HG03558 (cell line): ENCODE data around the gene CMSS1.
"Not testable (repeated sequence)": the region's sequence is repeated elsewhere in the genome, so short reads cannot be mapped to it uniquely, and the experiment has no call there.

Experiments
- ATAC-seq: cut with Tn5 transposase; IDR thresholded peaks from one replicate; pipeline ENCODE4 v1.9.1; 2021; ENCODE audit warnings: moderate number of reproducible peaks; ENCODE audit not compliant: unreplicated experiment; ENCODE audit errors: extremely low read depth

Gene CMSS1

GRCh38 chr3:100096286-100096685 lies 278.6 kb downstream of the CMSS1 start:
- ATAC-seq = not testable (repeated sequence)

- ATAC-seq = no peak
These were observed 279.2 kb downstream of the CMSS1 start for GRCh38 chr3:100096866-100097265.

DNA sequence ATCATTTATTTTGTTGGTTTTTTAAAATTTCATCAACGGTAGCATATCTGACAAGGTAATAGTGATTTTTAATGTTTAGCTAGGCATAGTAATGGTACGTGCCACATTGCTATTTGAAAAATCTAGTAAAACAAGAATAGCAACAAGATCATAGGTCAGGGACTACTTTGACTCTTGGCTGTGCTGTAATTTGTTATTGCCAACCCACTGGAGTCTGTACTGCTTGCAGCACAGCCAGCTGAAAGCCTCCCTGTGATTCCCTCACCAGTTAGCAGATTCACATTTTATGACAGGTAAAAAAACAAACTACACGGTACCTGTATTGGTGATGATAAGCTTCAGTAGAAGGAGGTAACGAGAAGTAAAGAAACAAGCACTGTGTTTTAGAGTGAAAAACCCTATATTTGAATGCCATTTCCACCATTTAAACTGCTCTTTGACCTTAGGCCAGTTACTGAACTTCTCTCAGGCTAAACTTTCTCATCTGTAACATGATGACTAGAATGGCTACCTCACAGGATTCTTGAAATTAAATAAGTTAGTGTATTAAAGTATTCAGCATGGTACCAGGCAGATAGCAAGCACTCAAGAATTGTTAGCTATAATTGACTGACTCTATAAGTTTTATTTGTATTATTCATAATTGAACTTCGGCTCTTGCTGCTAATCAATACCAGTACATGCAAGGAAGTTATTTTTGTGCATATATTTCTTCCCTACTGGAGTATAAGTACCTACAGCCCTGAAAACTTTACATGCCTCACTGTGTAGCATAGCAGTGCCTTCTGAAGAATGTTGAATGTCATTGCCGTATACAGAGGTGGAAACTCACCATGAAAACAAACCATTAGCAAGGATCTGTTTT lies 280.5 kb downstream of the CMSS1 start:
- ATAC-seq = no peak

- no peak for ATAC-seq
These were observed 281.1 kb downstream of the CMSS1 start for GRCh38 chr3:100098784-100099070.

- no peak for ATAC-seq
These were observed 282.0 kb downstream of the CMSS1 start for GRCh38 chr3:100099621-100100020.

GRCh38 chr3:100100425-100100824 lies 282.8 kb downstream of the CMSS1 start:
- no peak for ATAC-seq

GRCh38 chr3:100102757-100103156 lies 285.1 kb downstream of the CMSS1 start:
- ATAC-seq = no peak

DNA sequence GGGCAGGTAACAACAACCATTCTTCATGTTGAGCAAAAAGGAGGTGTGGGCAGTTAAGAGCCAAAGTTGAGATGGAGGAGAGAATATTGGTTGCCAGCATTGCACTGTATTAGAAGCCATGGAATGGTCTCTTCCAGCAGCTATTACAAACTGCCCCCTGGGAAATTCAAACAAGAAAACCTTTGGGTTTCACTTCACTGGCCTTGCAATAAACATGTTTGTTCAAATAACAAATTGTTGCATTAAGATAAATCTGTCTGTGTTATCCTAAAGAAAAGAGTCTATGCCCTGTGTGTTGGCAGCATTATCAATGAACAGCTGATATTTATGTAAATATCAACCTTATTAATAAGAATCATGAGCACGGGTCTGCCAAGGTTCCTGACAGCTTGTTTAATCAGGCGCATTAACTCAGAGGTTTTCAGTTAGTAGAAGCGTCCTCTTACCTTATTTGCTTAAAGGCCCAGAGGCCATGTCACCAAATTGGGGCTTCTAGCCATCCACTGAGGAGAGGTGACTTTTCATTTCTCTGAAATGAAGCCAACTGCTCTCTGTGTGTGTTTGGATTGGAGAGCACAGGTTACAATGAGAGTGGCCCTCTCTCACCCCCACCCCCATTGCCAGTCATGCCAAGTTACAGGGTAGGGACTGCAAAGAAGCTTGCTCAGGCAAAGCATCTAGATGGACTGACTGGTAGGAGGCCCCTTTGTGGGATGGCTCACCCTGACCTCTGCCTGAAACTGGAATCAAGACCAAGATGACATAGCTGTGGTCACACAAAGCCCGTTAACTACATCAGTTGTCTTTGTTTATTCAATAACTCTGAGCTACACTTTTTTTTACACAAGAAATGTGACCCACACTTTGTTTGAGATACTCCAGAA lies 286.1 kb downstream of the CMSS1 start:
- peak; percentile 73 for ATAC-seq

- ATAC-seq = peak; percentile 4
These were observed 286.8 kb downstream of the CMSS1 start for GRCh38 chr3:100104442-100104798.

GRCh38 chr3:100104817-100105413 lies 287.3 kb downstream of the CMSS1 start:
- no peak for ATAC-seq

GRCh38 chr3:100105501-100105900 lies 287.8 kb downstream of the CMSS1 start:
- peak; percentile 22 for ATAC-seq

- no peak for ATAC-seq
These were observed 288.4 kb downstream of the CMSS1 start for GRCh38 chr3:100106094-100106493.

- ATAC-seq = no peak
These were observed 289.0 kb downstream of the CMSS1 start for GRCh38 chr3:100106531-100107141.

DNA sequence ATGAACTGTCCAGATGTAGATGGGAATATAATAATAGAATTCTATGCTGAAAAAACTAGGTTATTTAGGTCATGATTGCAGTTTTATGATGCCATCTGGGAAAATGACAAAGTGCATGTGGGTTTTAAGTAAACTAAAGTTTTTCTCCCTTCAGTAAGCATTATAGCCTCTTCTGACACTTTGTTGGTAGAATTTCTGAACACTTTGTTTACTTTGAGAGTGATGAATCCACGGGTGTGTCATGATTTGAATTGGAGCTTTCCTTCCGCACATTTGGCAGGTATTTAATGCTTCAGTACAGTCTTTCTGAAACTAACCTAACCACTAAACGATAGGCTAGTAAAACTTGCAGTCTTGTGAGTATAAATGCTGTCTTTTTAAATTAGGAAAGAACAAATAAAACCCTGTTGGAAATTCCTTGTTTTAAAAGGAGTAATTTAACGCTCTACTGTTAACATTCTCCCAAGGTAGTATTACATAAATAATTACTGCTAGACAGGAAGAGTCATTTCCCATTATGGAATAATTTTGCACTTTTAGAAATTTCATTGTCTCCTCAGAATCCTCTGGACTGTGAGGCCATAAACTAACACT lies 289.7 kb downstream of the CMSS1 start:
- ATAC-seq = no peak

DNA sequence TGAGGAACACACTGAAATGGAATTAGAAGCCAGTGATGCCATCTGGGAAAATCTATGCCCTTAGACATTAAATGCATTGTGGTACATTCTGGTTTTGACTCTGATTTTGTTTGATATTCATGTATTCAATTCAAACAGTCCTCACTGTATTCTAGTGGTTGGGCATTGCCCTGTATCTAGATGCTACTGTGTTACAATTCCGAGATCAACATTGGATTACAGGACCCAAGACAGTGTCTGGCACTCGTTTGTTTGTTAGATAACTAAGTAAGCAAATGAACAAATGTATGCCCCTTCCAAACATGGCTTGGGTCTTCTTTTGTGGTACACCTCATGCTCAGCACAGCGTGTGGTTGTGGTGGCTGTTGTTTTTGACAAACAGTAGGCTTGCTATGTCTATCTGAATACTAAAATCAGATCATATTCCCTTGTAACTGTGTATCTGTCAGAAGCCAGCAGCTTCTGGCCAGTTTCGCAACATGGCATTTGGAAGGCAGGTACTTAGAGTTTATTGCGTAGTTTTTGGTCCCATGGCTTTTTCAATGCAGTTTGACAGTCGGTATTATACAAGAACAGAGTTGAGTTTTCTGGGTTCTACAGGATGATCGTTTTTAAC lies 290.9 kb downstream of the CMSS1 start:
- ATAC-seq = no peak

DNA sequence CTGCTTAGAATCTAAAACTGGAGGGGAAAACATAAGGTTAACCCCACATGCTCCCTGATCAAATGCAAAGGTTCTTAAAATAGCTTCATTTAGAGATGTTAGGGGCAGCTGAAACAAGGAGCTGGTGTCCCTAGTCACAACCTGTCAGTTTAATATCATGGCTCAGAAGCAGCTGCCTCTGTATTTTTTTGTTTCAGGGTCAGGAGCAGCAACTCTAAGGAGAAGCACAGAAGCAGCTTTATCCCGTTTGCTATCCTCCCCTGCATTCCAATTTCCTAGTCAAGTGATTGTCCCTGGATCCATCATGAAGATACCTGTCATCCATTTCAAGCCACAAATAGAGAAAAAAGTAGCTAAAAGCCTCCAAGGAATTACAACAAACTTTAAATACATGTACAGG lies 292.5 kb downstream of the CMSS1 start:
- no peak for ATAC-seq

DNA sequence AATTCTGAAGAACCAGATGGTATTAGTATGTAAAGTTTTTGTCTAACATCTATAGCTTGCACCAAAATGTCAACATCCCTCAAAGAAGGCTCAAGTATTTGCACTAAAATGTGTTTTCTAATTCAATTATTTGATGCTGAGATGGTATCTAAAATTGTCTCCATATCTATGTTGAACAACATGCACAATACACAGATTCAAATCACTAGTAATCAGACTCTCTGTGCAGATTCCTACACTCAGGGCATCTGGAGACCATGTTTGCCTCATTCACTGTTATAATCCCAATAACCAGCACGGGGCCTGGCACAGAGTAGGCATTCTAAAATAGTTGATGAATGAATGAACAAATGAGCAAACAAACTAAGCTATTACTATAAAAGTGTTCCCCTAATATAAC lies 294.1 kb downstream of the CMSS1 start:
- ATAC-seq = no peak

DNA sequence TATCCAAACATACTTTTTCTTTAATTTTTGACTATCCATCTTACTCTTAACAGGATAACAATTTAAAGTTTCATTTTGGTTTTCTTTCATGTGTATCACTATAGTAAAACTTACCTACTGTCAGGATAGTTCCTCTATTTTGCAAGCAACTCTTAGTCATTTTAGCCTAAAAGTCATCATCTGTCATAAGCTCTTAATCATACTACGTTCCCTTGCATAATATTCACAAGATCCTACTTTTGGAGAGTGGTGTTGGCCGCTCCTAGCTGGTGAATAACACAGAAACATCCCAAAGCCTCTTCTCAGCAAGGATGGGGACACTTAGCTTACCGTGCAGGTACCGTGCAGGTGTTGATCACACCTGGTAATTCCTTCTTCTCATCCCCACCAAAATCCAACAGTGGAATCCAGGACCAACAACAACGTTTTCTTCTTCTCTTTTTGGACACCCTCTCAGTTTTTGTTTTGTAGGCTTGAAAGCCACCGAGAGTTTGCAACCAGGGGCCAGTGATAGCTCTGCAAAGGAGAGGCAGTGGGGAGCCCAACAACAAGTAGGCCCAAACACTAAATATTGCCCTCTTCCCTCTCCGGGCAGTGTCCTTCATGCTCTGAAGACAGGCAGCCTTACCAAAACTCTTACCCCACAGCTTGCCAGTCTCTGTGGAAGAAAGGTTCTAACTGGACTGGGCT lies 296.2 kb downstream of the CMSS1 start:
- no peak for ATAC-seq

DNA sequence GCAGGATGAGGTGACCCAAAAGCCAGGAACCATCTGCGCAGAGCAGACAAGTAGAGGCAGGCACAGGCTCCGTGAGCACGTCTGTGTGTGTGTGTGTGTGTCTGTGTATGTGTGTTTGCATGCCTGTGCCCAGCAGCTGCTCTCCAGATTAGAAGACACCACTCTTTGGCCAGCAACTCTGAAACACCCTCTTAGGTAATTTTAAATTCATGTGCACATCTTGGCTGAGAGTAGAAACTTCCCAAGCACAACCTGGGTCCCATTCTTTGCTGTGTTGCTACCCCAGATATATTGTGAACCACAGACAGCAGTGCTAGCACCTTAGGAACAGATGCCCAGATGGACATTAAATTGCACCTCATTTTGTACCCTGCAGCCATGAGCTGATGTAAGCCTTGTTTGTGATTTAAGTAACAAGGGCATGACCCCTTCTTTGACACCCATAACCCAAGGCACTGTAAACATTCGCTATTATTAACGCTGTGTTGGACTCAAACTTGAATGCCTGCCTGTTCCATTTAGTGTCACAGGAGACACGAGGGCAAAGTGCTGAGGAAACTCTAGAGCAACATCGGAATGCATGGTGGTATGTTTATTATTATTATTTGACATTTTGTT lies 296.9 kb downstream of the CMSS1 start, which contains the start of gene FILIP1L:
Gene FILIP1L, minus strand, starts transcription at position 89 of the 618 bp plus-strand sequence.
- ATAC-seq = no peak
